ENCODE data around the gene RAPGEF6.

RAPGEF6 gene

GRCh38 chr5:131550606-131551005 lies 84.4 kb downstream of the RAPGEF6 start:
- CTCF ChIA-PET: no interaction called here
- POLR2A ChIA-PET: no interaction called here
- TF ChIP-seq ZBTB49 (tag by site-specific recombination; IDR thresholded peaks at IDR 0.05; ENCODE audit: low read depth): no peak
- TF ChIP-seq ZNF677 (tag by site-specific recombination; IDR thresholded peaks at IDR 0.05): no peak
- TF ChIP-seq ZNF626 (tag by site-specific recombination; IDR thresholded peaks at IDR 0.05): no peak
- TF ChIP-seq ZNF24 (tag by site-specific recombination; IDR thresholded peaks at IDR 0.05): no peak
- no peak for TF ChIP-seq ZNF37A (tag by site-specific recombination; IDR thresholded peaks at IDR 0.05)
- no peak for TF ChIP-seq ZNF555 (tag by site-specific recombination; conservative IDR thresholded peaks at IDR 0.05)
- no peak for TF ChIP-seq ZNF639 (tag by site-specific recombination; IDR thresholded peaks at IDR 0.05)
- no peak for TF ChIP-seq ZNF629 (tag by site-specific recombination; IDR thresholded peaks at IDR 0.05)
- no peak for TF ChIP-seq OVOL3 (tag by site-specific recombination; IDR thresholded peaks at IDR 0.05)
- no peak for TF ChIP-seq MEIS1 (CRISPR knock-in tag; IDR thresholded peaks at IDR 0.05; ENCODE audit: borderline replicate concordance)
- TF ChIP-seq ZNF223 (tag by site-specific recombination; IDR thresholded peaks at IDR 0.05): no peak
- no peak for TF ChIP-seq ZNF133 (tag by site-specific recombination; IDR thresholded peaks at IDR 0.05)
- TF ChIP-seq PATZ1 (tag by site-specific recombination; IDR thresholded peaks at IDR 0.05): no peak
- TF ChIP-seq, protein P1, sequence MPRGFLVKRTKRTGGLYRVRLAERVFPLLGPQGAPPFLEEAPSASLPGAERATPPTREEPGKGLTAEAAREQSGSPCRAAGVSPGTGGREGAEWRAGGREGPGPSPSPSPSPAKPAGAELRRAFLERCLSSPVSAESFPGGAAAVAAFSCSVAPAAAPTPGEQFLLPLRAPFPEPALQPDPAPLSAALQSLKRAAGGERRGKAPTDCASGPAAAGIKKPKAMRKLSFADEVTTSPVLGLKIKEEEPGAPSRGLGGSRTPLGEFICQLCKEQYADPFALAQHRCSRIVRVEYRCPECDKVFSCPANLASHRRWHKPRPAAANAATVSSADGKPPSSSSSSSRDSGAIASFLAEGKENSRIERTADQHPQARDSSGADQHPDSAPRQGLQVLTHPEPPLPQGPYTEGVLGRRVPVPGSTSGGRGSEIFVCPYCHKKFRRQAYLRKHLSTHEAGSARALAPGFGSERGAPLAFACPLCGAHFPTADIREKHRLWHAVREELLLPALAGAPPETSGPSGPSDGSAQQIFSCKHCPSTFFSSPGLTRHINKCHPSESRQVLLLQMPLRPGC (tag by site-specific recombination; IDR thresholded peaks at IDR 0.05): no peak
- no peak for TF ChIP-seq ZNF585B (tag by site-specific recombination; IDR thresholded peaks at IDR 0.05)
- TF ChIP-seq, protein P2, sequence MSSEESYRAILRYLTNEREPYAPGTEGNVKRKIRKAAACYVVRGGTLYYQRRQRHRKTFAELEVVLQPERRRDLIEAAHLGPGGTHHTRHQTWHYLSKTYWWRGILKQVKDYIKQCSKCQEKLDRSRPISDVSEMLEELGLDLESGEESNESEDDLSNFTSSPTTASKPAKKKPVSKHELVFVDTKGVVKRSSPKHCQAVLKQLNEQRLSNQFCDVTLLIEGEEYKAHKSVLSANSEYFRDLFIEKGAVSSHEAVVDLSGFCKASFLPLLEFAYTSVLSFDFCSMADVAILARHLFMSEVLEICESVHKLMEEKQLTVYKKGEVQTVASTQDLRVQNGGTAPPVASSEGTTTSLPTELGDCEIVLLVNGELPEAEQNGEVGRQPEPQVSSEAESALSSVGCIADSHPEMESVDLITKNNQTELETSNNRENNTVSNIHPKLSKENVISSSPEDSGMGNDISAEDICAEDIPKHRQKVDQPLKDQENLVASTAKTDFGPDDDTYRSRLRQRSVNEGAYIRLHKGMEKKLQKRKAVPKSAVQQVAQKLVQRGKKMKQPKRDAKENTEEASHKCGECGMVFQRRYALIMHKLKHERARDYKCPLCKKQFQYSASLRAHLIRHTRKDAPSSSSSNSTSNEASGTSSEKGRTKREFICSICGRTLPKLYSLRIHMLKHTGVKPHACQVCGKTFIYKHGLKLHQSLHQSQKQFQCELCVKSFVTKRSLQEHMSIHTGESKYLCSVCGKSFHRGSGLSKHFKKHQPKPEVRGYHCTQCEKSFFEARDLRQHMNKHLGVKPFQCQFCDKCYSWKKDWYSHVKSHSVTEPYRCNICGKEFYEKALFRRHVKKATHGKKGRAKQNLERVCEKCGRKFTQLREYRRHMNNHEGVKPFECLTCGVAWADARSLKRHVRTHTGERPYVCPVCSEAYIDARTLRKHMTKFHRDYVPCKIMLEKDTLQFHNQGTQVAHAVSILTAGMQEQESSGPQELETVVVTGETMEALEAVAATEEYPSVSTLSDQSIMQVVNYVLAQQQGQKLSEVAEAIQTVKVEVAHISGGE (tag by site-specific recombination; conservative IDR thresholded peaks at IDR 0.05; ENCODE audit: low read depth): no peak
- TF ChIP-seq, protein P3, sequence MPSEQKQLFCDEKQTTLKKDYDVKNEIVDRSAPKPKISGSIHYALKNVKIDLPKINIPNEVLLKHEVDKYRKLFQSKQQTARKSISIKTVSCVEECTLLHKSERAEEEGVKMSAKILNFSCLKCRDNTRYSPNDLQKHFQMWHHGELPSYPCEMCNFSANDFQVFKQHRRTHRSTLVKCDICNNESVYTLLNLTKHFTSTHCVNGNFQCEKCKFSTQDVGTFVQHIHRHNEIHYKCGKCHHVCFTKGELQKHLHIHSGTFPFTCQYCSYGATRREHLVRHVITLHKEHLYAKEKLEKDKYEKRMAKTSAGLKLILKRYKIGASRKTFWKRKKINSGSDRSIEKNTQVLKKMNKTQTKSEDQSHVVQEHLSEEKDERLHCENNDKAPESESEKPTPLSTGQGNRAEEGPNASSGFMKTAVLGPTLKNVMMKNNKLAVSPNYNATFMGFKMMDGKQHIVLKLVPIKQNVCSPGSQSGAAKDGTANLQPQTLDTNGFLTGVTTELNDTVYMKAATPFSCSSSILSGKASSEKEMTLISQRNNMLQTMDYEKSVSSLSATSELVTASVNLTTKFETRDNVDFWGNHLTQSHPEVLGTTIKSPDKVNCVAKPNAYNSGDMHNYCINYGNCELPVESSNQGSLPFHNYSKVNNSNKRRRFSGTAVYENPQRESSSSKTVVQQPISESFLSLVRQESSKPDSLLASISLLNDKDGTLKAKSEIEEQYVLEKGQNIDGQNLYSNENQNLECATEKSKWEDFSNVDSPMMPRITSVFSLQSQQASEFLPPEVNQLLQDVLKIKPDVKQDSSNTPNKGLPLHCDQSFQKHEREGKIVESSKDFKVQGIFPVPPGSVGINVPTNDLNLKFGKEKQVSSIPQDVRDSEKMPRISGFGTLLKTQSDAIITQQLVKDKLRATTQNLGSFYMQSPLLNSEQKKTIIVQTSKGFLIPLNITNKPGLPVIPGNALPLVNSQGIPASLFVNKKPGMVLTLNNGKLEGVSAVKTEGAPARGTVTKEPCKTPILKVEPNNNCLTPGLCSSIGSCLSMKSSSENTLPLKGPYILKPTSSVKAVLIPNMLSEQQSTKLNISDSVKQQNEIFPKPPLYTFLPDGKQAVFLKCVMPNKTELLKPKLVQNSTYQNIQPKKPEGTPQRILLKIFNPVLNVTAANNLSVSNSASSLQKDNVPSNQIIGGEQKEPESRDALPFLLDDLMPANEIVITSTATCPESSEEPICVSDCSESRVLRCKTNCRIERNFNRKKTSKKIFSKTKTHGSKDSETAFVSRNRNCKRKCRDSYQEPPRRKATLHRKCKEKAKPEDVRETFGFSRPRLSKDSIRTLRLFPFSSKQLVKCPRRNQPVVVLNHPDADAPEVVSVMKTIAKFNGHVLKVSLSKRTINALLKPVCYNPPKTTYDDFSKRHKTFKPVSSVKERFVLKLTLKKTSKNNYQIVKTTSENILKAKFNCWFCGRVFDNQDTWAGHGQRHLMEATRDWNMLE (tag by site-specific recombination; conservative IDR thresholded peaks at IDR 0.05; ENCODE audit: low read depth): no peak
- TF ChIP-seq ZSCAN16 (tag by site-specific recombination; IDR thresholded peaks at IDR 0.05): no peak
- no peak for TF ChIP-seq ZNF221 (tag by site-specific recombination; IDR thresholded peaks at IDR 0.05; ENCODE audit: borderline replicate concordance)
- TF ChIP-seq ZNF248 (tag by site-specific recombination; IDR thresholded peaks at IDR 0.05): no peak
- H3K27ac ChIP-seq (ENCODE audit: extremely low read depth, low read depth, low read length): no peak overlapping the region
- no peaks in the 10 kb centered on the region for H3K4me1 ChIP-seq (ENCODE audit: control insufficient read depth, insufficient read depth, low read length)
- no peak overlapping the region for H3K4me3 ChIP-seq (ENCODE audit: low read depth, low read length)
- H3K36me3 ChIP-seq (ENCODE audit: control insufficient read depth in 2 of 2, insufficient read depth in 1 of 2, low read length in 2 of 2): no peaks in the 10 kb centered on the region; a peak in 1 of 3 replicates
- H3K9me3 ChIP-seq (ENCODE audit: control insufficient read depth, insufficient read depth, low read depth, low read length): no peaks in the 10 kb centered on the region

Measured in HEK293 (cell line).